Lung microvascular endothelial cell (primary cell): ENCODE results near the gene SMCO4. TPM values are rescaled to one million over a fixed set of nuclear protein-coding genes. Genes with fewer than 3 reads are reported as not detected.
"Not testable (repeated sequence)": the region's sequence is repeated elsewhere in the genome, so short reads cannot be mapped to it uniquely, and the experiment has no call there.

ENCODE experiments used
- DNase-seq, 2 donors: peaks; one replicate each; pipeline versions ENCODE4 v3.0.0 to v3.0.0-alpha.2; 2010; ENCODE audit warnings: low read depth in 2 of 2
- total RNA-seq: library from RNA; depleted of rRNA; stranded (reverse); fragments of >200 nt; gene quantifications from 2 replicates; pipeline ENCODE4 v1.2.1, GENCODE V29; 2014

The SMCO4 gene
- total RNA-seq, 1 donor from 2014 or later, result 10.5 TPM

GRCh38 chr11:93560199-93560932 lies 17.2 kb upstream of the SMCO4 start:
- DNase-seq, result no peak

GRCh38 chr11:93559681-93560080 lies 16.5 kb upstream of the SMCO4 start:
- DNase-seq, result no peak

- no peak for DNase-seq
Measured at GRCh38 chr11:93552874-93553273, 9.7 kb upstream of the SMCO4 start.

GRCh38 chr11:93549976-93550375 lies 6.8 kb upstream of the SMCO4 start:
- no peak for DNase-seq

- DNase-seq, result no peak
Measured at GRCh38 chr11:93548679-93549319, 5.6 kb upstream of the SMCO4 start.

- DNase-seq, result no peak
Measured at GRCh38 chr11:93547773-93548172, 4.6 kb upstream of the SMCO4 start.

GRCh38 chr11:93547028-93547427 lies 3.8 kb upstream of the SMCO4 start:
- no peak for DNase-seq

- DNase-seq, result no peak
Measured at GRCh38 chr11:93545566-93545965, 2.4 kb upstream of the SMCO4 start.

GRCh38 chr11:93542811-93543229 lies 371 bp downstream of the SMCO4 start:
- peak in 1 of 2 donors; percentile 18 for DNase-seq

- DNase-seq, result peak; percentile 43 to 63
Measured at GRCh38 chr11:93541884-93542810, 1.0 kb downstream of the SMCO4 start.

GRCh38 chr11:93540896-93541553 lies 2.2 kb downstream of the SMCO4 start:
- no peak for DNase-seq

GRCh38 chr11:93540337-93540736 lies 2.9 kb downstream of the SMCO4 start:
- DNase-seq, result no peak

GRCh38 chr11:93537767-93538261 lies 5.4 kb downstream of the SMCO4 start:
- no peak for DNase-seq

- no peak for DNase-seq
Measured at GRCh38 chr11:93537049-93537448, 6.1 kb downstream of the SMCO4 start.

GRCh38 chr11:93536101-93536861 lies 6.9 kb downstream of the SMCO4 start:
- no peak for DNase-seq

- DNase-seq, result not testable (repeated sequence)
Measured at GRCh38 chr11:93535578-93535977, 7.6 kb downstream of the SMCO4 start.

- DNase-seq, result no peak
Measured at GRCh38 chr11:93532806-93533205, 10.4 kb downstream of the SMCO4 start.

- no peak for DNase-seq
Measured at GRCh38 chr11:93532281-93532789, 10.9 kb downstream of the SMCO4 start.

GRCh38 chr11:93530468-93530826 lies 12.7 kb downstream of the SMCO4 start:
- DNase-seq, result no peak

- peak in 1 of 2 donors; percentile 2 for DNase-seq
Measured at GRCh38 chr11:93529707-93530467, 13.3 kb downstream of the SMCO4 start.
